ENCODE results near the gene NOS3. TPM values are rescaled to one million over a fixed set of nuclear protein-coding genes. Genes with fewer than 3 reads are reported as not detected.
A peak's percentile ranks its signal among the peaks of the same experiment; 100 is the strongest.

The NOS3 gene
- total RNA-seq, 3 donors from 2014 or later: 2.5 to 6.3 (median 6.0) TPM

DNA sequence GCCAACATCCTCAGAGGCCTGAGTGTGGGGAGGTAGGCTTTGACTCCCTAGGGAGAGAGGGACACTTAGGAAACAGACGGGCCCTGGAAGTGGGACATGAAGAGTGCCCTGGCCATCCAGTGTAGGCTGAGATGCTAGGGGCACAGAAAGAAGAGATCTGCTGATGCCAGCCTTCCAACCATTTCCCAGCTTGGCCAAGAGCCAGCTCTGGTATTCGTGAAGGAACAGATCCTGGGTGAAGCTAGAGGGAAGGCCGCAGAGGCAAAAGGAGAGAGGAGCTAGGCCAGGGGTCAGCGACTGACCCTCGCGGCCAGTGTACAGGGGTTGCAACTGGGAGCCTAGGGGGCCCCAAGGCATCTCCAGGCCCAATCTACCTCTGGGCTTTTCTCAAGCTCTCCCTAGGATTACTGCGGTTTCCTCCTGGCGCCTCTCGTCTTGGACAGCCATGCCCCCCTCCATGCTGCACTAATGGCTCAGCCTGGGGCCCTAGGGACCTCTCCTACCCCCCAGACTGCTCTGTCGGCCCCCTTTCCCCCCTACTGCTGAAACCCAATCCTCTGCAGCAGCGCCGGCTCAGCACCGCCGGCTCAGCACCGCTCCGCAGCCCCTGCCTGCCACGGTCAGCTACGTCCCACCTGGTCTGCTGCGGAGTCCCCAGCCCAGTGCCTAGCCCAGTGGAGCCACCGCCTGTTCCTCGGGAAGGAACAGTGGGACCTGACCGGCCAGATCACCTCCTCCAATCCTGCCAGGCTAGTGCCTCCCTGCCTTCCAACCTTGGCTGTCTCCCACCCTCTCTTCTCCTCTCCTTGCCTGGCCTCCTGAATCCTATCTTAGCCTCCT, 57.4 kb downstream of the NOS3 start, which contains the start of gene ASIC3:
Gene ASIC3 (plus strand): TSS at position 556 of the 840 bp plus-strand sequence. CDS start 355 bp downstream, outside the sequence.
- ATAC-seq (no peak), DNase-seq (no peak)
- peaks cover 2% of the 10 kb centered on the region for H3K4me1 ChIP-seq (ENCODE audit: low read depth)
- H3K36me3 ChIP-seq (ENCODE audit: low read depth): no peaks in the 10 kb centered on the region
- no peaks in the 10 kb centered on the region for H3K9me3 ChIP-seq
- TF ChIP-seq, protein P1, sequence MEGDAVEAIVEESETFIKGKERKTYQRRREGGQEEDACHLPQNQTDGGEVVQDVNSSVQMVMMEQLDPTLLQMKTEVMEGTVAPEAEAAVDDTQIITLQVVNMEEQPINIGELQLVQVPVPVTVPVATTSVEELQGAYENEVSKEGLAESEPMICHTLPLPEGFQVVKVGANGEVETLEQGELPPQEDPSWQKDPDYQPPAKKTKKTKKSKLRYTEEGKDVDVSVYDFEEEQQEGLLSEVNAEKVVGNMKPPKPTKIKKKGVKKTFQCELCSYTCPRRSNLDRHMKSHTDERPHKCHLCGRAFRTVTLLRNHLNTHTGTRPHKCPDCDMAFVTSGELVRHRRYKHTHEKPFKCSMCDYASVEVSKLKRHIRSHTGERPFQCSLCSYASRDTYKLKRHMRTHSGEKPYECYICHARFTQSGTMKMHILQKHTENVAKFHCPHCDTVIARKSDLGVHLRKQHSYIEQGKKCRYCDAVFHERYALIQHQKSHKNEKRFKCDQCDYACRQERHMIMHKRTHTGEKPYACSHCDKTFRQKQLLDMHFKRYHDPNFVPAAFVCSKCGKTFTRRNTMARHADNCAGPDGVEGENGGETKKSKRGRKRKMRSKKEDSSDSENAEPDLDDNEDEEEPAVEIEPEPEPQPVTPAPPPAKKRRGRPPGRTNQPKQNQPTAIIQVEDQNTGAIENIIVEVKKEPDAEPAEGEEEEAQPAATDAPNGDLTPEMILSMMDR (IDR thresholded peaks at IDR 0.05): no peak
- intact Hi-C loops (cut with DNase I, micrococcal nuclease): no loop called here
- H3K4me3 ChIP-seq: no peak within 1 kb of the TSS

DNA sequence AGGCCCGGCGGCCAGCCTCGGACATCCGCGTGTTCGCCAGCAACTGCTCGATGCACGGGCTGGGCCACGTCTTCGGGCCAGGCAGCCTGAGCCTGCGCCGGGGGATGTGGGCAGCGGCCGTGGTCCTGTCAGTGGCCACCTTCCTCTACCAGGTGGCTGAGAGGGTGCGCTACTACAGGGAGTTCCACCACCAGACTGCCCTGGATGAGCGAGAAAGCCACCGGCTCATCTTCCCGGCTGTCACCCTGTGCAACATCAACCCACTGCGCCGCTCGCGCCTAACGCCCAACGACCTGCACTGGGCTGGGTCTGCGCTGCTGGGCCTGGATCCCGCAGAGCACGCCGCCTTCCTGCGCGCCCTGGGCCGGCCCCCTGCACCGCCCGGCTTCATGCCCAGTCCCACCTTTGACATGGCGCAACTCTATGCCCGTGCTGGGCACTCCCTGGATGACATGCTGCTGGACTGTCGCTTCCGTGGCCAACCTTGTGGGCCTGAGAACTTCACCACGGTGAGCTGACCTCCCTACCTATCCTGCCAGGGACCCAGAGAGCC, 58.2 kb downstream of the NOS3 start:
- TF ChIP-seq, protein P1 (IDR thresholded peaks at IDR 0.05): no peak
- intact Hi-C loops (cut with DNase I, micrococcal nuclease): no loop called here
- DNase-seq (no peak), ATAC-seq (no peak)
- H3K4me1 ChIP-seq (ENCODE audit: low read depth): peaks cover 2% of the 10 kb centered on the region
- H3K4me3 ChIP-seq: no peak overlapping the region
- H3K9me3 ChIP-seq: no peaks in the 10 kb centered on the region
- no peaks in the 10 kb centered on the region for H3K36me3 ChIP-seq (ENCODE audit: low read depth)

DNA sequence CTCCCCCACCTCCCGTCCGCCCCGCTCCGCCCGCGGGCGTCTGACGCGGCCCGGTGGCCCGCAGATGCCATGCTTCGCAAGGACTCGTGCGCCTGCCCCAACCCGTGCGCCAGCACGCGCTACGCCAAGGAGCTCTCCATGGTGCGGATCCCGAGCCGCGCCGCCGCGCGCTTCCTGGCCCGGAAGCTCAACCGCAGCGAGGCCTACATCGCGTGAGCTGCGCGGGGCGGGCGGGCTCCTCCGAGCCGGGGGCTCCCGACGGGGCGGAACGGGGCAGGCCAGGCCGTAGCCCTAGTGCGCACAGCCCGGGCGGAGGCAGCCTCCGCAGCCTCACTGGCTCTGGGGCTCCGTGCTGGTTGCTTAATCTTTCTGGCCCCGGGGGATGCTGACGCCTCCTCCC, 60.3 kb downstream of the NOS3 start:
- H3K4me1 ChIP-seq (ENCODE audit: low read depth): peaks cover 2% of the 10 kb centered on the region
- DNase-seq: peak in 2 of 3 donors; percentile 64 to 72
- intact Hi-C loops (cut with DNase I, micrococcal nuclease): no loop called here
- H3K4me3 ChIP-seq: no peak overlapping the region
- H3K36me3 ChIP-seq (ENCODE audit: low read depth): no peaks in the 10 kb centered on the region
- TF ChIP-seq, protein P1 (IDR thresholded peaks at IDR 0.05): no peak
- peak; percentile 75 for ATAC-seq
- no peaks in the 10 kb centered on the region for H3K9me3 ChIP-seq

DNA sequence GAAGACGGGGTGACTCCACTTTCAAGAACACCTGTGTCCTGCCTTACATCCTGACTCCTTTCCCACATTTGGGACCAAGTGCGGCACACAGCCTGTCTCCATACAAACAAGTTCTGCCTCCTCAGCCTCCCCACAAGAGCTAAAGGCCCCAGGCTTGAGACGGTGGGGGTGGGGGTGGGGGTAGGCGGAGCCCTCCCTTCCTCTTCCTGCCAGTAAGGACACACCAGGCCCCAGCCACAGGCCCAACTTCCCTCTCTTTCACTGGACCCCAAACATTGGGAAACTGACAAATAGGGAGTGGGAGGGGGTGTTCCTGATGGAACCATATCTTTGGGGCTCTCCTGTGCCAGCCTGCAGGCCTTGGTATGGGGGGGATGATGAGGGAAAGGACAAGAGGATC, 62.3 kb downstream of the NOS3 start:
- ATAC-seq: no peak

DNA sequence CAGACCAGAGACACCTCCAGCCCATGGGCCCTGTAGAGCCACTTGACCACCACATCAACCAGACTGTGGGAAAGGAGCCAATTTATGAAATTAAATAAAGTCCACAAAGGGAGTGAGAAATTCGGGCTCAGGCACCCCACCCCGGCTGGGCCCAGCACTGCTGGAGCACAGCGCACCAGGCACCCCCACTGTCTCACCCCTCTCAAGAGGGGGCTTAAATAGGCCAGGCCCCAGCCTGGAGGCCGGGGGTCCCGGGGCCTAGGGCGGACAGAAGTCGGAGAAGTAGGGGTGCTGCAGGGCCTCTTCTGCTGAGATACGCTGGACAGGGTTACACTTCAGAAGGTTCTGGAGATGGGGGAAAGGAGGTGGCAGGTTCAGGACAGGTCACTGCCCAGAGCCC, 62.9 kb downstream of the NOS3 start:
- H3K4me3 ChIP-seq: no peak overlapping the region
- no peaks in the 10 kb centered on the region for H3K36me3 ChIP-seq (ENCODE audit: low read depth)
- TF ChIP-seq, protein P1 (IDR thresholded peaks at IDR 0.05): no peak
- peaks cover 12% of the 10 kb centered on the region for H3K4me1 ChIP-seq (ENCODE audit: low read depth)
- ATAC-seq (no peak), DNase-seq (no peak)
- intact Hi-C loops (cut with DNase I, micrococcal nuclease): no loop called here
- H3K9me3 ChIP-seq: no peaks in the 10 kb centered on the region

More for the DNA sequence above, 62.3 kb downstream of the NOS3 start:
- no peaks in the 10 kb centered on the region for H3K36me3 ChIP-seq (ENCODE audit: low read depth)
- H3K4me1 ChIP-seq (ENCODE audit: low read depth): peaks cover 9% of the 10 kb centered on the region
- no peaks in the 10 kb centered on the region for H3K9me3 ChIP-seq
- no peak for DNase-seq
- no peak overlapping the region for H3K4me3 ChIP-seq
- TF ChIP-seq, protein P1 (IDR thresholded peaks at IDR 0.05): no peak
- intact Hi-C loops (cut with DNase I, micrococcal nuclease): no loop called here
